Inflammatory macrophage treated with lipopolysaccharide for 1 hour (primary cell): ENCODE measurements around the gene USP10.
A peak's percentile ranks its signal among the peaks of the same experiment; 100 is the strongest.

Experiments
- DNase-seq, 2 donors: peaks; one replicate each; pipeline ENCODE4 v3.0.0-alpha.2; 2020 to 2022

USP10 gene

GRCh38 chr16:84699712-84700445 is at the start of gene USP10:
Gene USP10 (plus strand): TSS chr16:84700000. CDS start chr16:84700091, 91 bp downstream.
- peak; percentile 73 to 83 for DNase-seq

GRCh38 chr16:84650062-84650991 is 49.5 kb upstream of the USP10 start:
- DNase-seq: no peak

- DNase-seq: no peak
Observed at GRCh38 chr16:84652566-84652965, 47.2 kb upstream of the USP10 start.

DNA sequence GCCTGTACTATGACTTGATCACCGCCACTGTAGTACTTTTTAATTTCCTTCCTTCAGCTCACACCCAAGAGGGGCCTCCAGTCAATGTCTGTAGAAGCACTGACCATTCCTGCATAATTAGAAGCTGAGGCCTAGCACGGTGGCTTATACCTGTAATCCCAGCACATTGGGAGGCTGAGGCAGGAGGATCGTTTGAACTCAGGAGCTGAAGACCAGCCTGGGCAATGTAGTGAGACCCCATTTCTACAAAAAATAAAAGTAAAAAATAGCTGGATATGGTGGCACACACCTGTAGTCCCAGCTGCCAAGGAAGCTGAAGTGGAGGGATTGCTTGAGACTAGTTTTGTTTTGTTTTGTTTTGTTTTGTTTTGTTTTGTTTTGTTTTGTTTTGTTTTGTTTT is 45.6 kb upstream of the USP10 start:
- DNase-seq: no peak

DNA sequence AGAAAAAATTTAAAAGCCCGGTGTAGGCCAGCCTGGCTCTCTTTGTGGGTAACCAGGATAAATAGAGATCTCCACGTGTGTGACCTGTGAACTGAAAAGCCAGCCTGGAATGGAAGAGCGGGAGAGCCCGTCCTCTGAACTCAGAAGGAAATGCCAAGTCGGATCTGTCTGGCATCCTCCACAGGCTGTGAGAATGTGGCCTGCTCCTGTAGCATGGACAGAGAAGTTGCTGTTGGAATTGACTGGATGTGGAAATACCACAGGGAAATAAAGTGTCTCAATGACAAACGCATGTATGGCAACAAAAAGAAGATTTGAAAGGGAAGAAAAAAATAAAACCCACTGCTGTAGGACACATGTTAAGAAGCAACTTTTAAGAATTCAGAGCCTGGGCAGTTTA is 44.8 kb upstream of the USP10 start:
- no peak for DNase-seq

DNA sequence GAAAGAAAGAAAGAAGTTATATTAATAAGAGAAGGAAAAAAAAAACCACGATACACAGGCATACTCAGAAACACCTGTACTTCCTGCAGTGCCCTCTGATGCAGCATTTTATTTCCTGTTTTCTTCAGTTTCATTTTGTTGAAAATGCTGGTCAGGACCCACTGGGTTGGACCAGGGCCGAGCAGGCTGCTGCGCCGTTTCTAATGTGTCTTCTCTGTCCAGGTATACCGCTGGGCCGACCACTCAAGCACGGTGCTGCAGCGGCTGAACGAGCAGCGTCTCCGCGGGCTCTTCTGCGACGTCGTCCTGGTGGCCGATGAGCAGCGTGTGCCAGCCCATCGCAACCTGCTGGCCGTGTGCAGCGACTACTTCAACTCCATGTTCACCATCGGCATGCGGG is 43.2 kb upstream of the USP10 start:
- no peak for DNase-seq

DNA sequence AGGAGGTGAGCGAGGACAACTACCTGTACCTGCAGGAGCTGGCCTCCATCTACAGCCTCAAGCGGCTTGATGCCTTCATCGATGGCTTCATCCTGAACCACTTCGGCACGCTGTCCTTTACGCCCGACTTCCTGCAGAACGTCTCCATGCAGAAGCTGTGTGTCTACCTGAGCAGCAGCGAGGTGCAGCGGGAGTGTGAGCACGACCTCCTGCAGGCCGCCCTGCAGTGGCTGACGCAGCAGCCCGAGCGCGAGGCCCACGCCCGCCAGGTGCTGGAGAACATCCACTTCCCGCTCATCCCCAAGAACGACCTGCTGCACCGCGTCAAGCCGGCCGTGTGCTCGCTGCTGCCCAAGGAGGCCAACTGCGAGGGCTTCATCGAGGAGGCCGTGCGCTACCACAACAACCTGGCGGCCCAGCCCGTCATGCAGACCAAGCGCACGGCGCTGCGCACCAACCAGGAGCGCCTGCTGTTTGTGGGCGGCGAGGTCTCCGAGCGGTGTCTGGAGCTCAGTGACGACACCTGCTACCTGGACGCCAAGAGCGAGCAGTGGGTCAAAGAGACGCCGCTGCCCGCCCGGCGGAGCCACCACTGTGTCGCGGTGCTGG is 42.5 kb upstream of the USP10 start:
- DNase-seq: no peak

DNA sequence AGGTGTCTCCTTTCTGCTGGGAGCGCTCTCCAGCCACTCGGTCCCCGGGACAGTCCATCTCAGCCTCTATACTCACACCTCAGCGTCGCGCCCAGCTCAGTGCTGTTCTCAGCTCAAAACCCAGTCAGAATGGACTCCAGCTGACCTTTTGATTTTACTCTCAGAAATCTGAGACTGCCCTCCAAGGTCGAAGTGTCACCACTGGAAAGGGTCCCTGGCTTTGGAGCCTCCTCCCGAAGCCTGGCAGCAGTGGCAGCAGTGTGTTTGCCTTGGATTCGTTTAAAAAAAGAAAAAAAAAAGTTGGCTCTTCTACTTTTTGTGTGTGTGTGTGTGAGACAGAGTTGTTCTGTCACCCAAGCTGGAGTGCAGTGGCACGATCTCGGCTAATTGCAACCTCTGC is 41.1 kb upstream of the USP10 start:
- DNase-seq: no peak

DNA sequence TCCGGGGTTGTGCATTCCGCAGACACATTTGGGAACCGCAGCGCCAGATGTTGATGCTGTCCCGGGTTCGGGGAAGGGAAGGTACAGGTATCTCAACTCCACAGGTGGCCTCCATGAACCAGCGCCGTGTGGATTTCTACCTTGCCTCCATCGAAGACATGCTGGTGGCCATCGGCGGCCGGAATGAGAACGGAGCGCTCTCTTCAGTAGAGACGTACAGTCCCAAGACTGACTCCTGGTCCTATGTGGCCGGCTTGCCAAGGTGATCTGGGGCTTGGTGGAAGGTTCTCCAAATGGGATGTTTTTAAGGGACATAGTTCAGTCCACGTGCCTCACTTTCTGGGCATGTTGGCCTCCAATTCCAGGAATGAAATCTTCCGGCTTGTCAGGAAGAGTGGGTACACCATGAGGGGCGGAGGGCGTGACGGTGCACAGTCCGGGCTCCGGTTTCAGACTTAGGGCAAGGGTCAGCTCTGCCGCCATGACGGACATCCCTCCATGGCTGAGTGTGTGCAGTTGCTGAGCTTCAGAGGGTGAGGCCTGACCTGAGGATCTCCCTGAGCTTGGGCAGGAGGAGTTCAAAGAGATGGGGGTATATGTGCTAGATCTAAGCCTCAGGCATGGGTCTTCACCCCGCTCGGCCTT is 40.0 kb upstream of the USP10 start:
- DNase-seq: no peak

DNA sequence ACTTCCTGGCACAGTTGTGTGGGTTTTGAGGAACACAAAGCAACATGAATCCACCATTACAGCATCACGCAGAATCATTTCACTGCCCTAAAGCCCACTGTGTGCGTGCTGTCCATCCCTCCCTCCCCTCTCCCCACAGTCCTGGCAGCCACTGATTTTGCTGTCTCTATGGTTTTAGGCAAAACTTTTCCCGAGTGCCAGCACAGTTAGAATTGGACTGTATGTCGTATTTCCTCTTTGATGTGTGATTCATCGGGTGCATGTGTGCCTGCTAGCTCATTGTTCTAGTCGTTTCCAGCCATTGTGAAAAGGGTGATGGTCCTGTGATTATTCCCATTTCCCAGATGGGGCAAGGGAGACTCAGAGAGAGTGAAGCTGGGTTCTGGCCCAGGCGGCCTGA is 38.8 kb upstream of the USP10 start:
- DNase-seq: peak in 1 of 2 donors; percentile 15

- no peak for DNase-seq
Observed at GRCh38 chr16:84661418-84662060, 38.3 kb upstream of the USP10 start.

GRCh38 chr16:84662471-84662870 is 37.3 kb upstream of the USP10 start:
- DNase-seq: no peak

DNA sequence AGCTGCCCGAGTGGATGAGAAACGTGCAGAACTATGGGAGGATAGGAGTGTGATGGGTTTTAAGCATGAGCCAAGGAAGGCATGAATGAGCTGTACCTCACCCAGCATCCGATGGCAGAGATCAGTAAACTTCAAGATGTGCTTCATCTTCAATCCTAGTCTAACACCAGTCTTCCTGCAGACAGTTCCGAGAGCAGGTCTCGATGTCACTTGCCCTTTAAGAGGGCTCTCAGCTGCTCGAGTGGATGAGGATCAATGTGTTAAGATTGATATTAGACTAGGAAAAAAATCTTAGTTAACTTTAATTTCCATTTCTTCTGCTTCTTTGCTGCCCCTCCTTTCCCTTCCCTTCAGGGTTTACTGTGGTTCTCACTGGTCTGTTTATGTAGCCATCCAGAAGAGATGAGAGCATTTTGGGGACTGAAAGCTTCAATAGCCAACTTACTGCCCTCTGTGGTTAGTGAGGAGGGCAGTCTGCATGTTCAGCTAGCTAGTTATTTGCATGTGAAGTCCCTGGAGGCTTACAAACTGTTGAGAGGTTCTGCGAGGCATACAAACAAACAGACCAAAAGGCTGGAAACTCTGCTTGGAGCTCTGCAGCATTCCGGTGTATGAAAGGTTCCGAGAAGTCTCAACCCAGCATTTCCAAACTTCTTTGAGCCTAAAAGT is 36.2 kb upstream of the USP10 start:
- no peak for DNase-seq

- no peak for DNase-seq
Observed at GRCh38 chr16:84665359-84665758, 34.4 kb upstream of the USP10 start.

DNA sequence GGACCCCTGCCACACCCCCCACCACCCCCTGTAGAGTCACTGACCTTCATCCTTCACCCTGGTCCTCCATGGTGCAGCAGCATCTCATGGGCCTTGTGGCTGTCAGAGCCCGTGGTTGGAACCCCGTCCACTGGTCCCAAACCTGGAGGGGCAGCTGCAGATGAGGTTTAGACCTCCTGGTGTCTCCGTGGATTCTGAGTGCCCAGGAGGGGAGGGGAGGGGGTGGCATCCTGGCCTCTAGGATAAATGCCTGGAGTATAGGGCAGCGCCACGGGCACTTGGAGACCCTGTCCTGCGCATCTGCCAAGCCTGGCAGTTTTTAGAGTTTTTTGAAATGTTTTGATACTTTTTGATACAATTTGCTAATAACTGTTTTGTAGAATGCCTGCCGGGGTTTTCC is 34.0 kb upstream of the USP10 start:
- no peak for DNase-seq

GRCh38 chr16:84667600-84668309 is 32.0 kb upstream of the USP10 start:
- DNase-seq: no peak

DNA sequence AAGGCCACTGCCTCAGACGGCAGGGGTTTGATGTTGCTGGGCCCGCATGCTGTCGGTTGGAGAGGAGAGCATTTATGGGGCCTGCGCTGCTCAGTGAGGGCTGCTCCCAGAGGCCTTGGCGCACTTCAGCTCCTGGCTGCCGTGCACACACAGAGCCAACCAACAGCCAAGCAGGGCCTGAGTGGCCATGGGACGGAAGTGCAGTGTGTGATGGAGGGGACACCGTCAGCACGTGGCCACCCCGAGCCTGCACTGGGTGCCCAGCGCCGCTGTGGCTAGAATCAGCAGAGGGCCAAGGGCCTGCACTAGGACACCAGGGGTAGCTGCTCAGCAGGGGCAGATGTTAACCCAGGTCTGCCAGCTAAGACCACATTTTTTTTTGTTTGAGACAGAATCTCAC is 29.7 kb upstream of the USP10 start:
- DNase-seq: no peak

GRCh38 chr16:84672276-84673202 is 27.3 kb upstream of the USP10 start:
- peak; percentile 62 to 93 for DNase-seq

GRCh38 chr16:84673203-84673535 is 26.6 kb upstream of the USP10 start:
- DNase-seq: no peak

- DNase-seq: no peak
Observed at GRCh38 chr16:84673561-84673960, 26.2 kb upstream of the USP10 start.
